ENCODE data around the gene TRMT1. TPM values are rescaled to one million over a fixed set of nuclear protein-coding genes. Genes with fewer than 3 reads are reported as not detected.

The TRMT1 gene
- total RNA-seq, 1 experiment from 2014 or later, result 106 TPM

- 0 out of 2 replicates have a peak, but pooled peaks have one; percentile 10 for TF ChIP-seq FOXP1 (CRISPR knock-in tag; IDR thresholded peaks at IDR 0.05; ENCODE audit: borderline replicate concordance)
- TF ChIP-seq NR2C2 (CRISPR knock-in tag; IDR thresholded peaks at IDR 0.05), result no peak
- TF ChIP-seq TEAD4 (CRISPR knock-in tag; IDR thresholded peaks at IDR 0.05), result no peak
- TF ChIP-seq RELA (CRISPR knock-in tag; IDR thresholded peaks at IDR 0.05; ENCODE audit: borderline replicate concordance), result no peak
These were observed 37.2 kb upstream of the TRMT1 start (continued) for GRCh38 chr19:13153569-13154240.

DNA sequence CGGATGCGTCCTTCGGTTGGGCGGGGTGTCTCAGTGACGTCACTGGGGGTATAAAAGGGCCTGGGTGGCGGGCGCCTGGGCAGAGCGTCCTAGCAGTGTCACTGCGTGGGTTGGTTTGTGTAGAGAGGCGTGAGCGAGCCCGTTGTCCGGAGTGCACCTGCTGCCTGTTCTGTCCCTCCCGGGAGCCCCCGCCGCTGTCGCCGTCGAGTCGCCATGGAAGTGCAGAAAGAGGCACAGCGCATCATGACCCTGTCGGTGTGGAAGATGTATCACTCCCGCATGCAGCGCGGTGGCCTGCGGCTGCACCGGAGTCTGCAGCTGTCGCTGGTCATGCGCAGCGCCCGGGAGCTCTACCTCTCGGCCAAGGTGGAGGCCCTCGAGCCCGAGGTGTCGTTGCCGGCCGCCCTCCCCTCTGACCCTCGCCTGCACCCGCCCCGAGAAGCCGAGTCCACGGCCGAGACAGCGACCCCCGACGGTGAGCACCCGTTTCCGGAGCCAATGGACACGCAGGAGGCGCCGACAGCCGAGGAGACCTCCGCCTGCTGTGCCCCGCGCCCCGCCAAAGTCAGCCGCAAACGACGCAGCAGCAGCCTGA lies 36.5 kb upstream of the TRMT1 start:
- Mint-ChIP-seq H3K36me3 (peaks cover 20% of the 10 kb centered on the region), H3K4me1 (peaks cover 28% of the 10 kb centered on the region), H3K9me3 (no peaks in the 10 kb centered on the region), H3K27ac (peak overlapping the region; percentile 99), H3K27me3 (ENCODE audit: low read depth) (peaks cover 7% of the 10 kb centered on the region; the same call in 1 of the 2 replicates), H3K4me3 (peak overlapping the region; percentile 92)
- DNase-seq (ENCODE audit: low spot score) (peak; percentile 95), ATAC-seq (peak; percentile 10)
- POLR2A ChIA-PET, result interaction anchor here (1.0 to 5.5 kb wide), 12 partner anchors 12 to 95 kb away, joined by 3 to 167 read pairs (median 4); partner anchors contain the start of gene NACC1
- CTCF ChIA-PET, result interaction anchor here (0.5 to 2.2 kb wide), 6 partner anchors 11 to 984 kb away, joined by 3 to 21 read pairs (median 4); no protein-coding TSS in a partner anchor
- peak; percentile 66; the same call in 1 of the 2 replicates for TF ChIP-seq E2F5 (CRISPR knock-in tag; IDR thresholded peaks at IDR 0.05)
- TF ChIP-seq TEAD4 (CRISPR knock-in tag; IDR thresholded peaks at IDR 0.05), result peak; percentile 89
- TF ChIP-seq ZBTB21 (CRISPR knock-in tag; IDR thresholded peaks at IDR 0.05; ENCODE audit: borderline replicate concordance), result no peak
- peak; percentile 63; the same call in 1 of the 2 replicates for TF ChIP-seq ESRRA (CRISPR knock-in tag; IDR thresholded peaks at IDR 0.05; ENCODE audit: borderline replicate concordance)
- peak; percentile 90 for TF ChIP-seq SMAD3 (CRISPR knock-in tag; IDR thresholded peaks at IDR 0.05; ENCODE audit: borderline replicate concordance)
- peak; percentile 54; the same call in 1 of the 2 replicates for TF ChIP-seq ZNF671 (CRISPR knock-in tag; IDR thresholded peaks at IDR 0.05)
- TF ChIP-seq, protein P1, sequence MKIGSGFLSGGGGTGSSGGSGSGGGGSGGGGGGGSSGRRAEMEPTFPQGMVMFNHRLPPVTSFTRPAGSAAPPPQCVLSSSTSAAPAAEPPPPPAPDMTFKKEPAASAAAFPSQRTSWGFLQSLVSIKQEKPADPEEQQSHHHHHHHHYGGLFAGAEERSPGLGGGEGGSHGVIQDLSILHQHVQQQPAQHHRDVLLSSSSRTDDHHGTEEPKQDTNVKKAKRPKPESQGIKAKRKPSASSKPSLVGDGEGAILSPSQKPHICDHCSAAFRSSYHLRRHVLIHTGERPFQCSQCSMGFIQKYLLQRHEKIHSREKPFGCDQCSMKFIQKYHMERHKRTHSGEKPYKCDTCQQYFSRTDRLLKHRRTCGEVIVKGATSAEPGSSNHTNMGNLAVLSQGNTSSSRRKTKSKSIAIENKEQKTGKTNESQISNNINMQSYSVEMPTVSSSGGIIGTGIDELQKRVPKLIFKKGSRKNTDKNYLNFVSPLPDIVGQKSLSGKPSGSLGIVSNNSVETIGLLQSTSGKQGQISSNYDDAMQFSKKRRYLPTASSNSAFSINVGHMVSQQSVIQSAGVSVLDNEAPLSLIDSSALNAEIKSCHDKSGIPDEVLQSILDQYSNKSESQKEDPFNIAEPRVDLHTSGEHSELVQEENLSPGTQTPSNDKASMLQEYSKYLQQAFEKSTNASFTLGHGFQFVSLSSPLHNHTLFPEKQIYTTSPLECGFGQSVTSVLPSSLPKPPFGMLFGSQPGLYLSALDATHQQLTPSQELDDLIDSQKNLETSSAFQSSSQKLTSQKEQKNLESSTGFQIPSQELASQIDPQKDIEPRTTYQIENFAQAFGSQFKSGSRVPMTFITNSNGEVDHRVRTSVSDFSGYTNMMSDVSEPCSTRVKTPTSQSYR (CRISPR knock-in tag; IDR thresholded peaks at IDR 0.05), result peak; percentile 63; the same call in 1 of the 2 replicates
- no peak for TF ChIP-seq NR1H2 (CRISPR knock-in tag; IDR thresholded peaks at IDR 0.05)
- TF ChIP-seq OVOL2 (CRISPR knock-in tag; IDR thresholded peaks at IDR 0.05; ENCODE audit: borderline replicate concordance), result no peak
- TF ChIP-seq ELF4 (CRISPR knock-in tag; IDR thresholded peaks at IDR 0.05; ENCODE audit: low read depth), result peak; percentile 77; the same call in 1 of the 2 replicates
- TF ChIP-seq MAX (CRISPR knock-in tag; IDR thresholded peaks at IDR 0.05), result peak; percentile 81
- TF ChIP-seq AFF4 (CRISPR knock-in tag; IDR thresholded peaks at IDR 0.05; ENCODE audit: borderline replicate concordance), result peak; percentile 86; the same call in 1 of the 2 replicates
- peak; percentile 73; the same call in 1 of the 2 replicates for TF ChIP-seq RORB (CRISPR knock-in tag; IDR thresholded peaks at IDR 0.05)
- peak; percentile 68 for TF ChIP-seq PRDM15 (CRISPR knock-in tag; IDR thresholded peaks at IDR 0.05)
- TF ChIP-seq, protein P2, sequence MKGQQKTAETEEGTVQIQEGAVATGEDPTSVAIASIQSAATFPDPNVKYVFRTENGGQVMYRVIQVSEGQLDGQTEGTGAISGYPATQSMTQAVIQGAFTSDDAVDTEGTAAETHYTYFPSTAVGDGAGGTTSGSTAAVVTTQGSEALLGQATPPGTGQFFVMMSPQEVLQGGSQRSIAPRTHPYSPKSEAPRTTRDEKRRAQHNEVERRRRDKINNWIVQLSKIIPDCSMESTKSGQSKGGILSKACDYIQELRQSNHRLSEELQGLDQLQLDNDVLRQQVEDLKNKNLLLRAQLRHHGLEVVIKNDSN (CRISPR knock-in tag; IDR thresholded peaks at IDR 0.05), result peak; percentile 69; the same call in 1 of the 2 replicates
- no peak for TF ChIP-seq USF2 (CRISPR knock-in tag; IDR thresholded peaks at IDR 0.05)
- no peak for TF ChIP-seq ATF3 (CRISPR knock-in tag; conservative IDR thresholded peaks at IDR 0.05)

All from WTC11 (cell line).